Tibial artery (tissue), 4 donors: ENCODE results near the gene GABRA6.

ENCODE experiments used
- DNase-seq, 2 donors: peaks; one replicate each; pipeline ENCODE4 v3.0.0-alpha.2; 2019
- H3K27ac ChIP-seq, 2 donors: fragments of 200-600 bp; sonication (generic) in 1 of 2; 1 replicate in 1 of 2; 2 replicates in 1 of 2; pipeline ENCODE4 v1.5.1; 2018 to 2019; ENCODE audit warnings: mild to moderate bottlenecking in 1 of 2
- H3K27me3 ChIP-seq, 2 donors: fragments of 200-600 bp; sonication (generic) in 1 of 2; one replicate each; pipeline versions ENCODE4 v1.5.1 to v1.6.0; 2016 to 2019
- H3K36me3 ChIP-seq, 3 donors: fragments of 200-600 bp; sonication (generic) in 2 of 3; one replicate each; pipeline ENCODE4 v1.5.1; 2016 to 2019; ENCODE audit warnings: mild to moderate bottlenecking in 2 of 3
- H3K4me1 ChIP-seq, 4 donors: fragments of 200-600 bp; sonication (generic) in 2 of 4; 1 replicate in 3 of 4; 2 replicates in 1 of 4; pipeline ENCODE4 v1.5.1; 2016 to 2019
- H3K4me3 ChIP-seq, 2 donors: fragments of 200-600 bp; sonication (generic) in 1 of 2; 1 replicate in 1 of 2; 2 replicates in 1 of 2; pipeline ENCODE4 v1.5.1; 2018 to 2019; ENCODE audit warnings: mild to moderate bottlenecking in 2 of 2
- H3K9me3 ChIP-seq, 3 donors: fragments of 200-600 bp; sonication (generic) in 1 of 3; one replicate each; pipeline ENCODE4 v1.5.1; 2016 to 2019
- intact Hi-C: fragments of 100-400 bp; cut with DNase I; formaldehyde crosslinking; loops from one replicate; pipeline ENCODE4 v1.15.0; 2023; ENCODE audit warnings: low total_unique reads
- TF ChIP-seq, protein P1 (sequence below), 2 experiments: fragments of 200-600 bp in 1 of 2; fragments of 450-650 bp in 1 of 2; IDR thresholded peaks; one replicate each; pipeline ENCODE4 v1.5.1; 2017 to 2019; ENCODE audit warnings: antibody characterized with exemption in 2 of 2, mild to moderate bottlenecking in 1 of 2, moderate library complexity in 1 of 2

The GABRA6 gene

GRCh38 chr5:161663431-161663830 lies 22.1 kb upstream of the GABRA6 start:
- Histone ChIP-seq H3K4me1 (no peaks in the 10 kb centered on the region), H3K4me3 (no peak overlapping the region), H3K27ac (no peak overlapping the region), H3K9me3 (no peaks in the 10 kb centered on the region), H3K36me3 (no peaks in the 10 kb centered on the region), H3K27me3 (no peaks in the 10 kb centered on the region)
- no peak for DNase-seq
- TF ChIP-seq, protein P1, sequence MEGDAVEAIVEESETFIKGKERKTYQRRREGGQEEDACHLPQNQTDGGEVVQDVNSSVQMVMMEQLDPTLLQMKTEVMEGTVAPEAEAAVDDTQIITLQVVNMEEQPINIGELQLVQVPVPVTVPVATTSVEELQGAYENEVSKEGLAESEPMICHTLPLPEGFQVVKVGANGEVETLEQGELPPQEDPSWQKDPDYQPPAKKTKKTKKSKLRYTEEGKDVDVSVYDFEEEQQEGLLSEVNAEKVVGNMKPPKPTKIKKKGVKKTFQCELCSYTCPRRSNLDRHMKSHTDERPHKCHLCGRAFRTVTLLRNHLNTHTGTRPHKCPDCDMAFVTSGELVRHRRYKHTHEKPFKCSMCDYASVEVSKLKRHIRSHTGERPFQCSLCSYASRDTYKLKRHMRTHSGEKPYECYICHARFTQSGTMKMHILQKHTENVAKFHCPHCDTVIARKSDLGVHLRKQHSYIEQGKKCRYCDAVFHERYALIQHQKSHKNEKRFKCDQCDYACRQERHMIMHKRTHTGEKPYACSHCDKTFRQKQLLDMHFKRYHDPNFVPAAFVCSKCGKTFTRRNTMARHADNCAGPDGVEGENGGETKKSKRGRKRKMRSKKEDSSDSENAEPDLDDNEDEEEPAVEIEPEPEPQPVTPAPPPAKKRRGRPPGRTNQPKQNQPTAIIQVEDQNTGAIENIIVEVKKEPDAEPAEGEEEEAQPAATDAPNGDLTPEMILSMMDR (IDR thresholded peaks at IDR 0.05), result no peak
- intact Hi-C loops, result no loop called here

GRCh38 chr5:161676103-161676502 lies 9.4 kb upstream of the GABRA6 start:
- Histone ChIP-seq H3K36me3 (no peaks in the 10 kb centered on the region), H3K4me1 (no peaks in the 10 kb centered on the region), H3K4me3 (no peak overlapping the region), H3K27ac (no peak overlapping the region), H3K9me3 (no peaks in the 10 kb centered on the region), H3K27me3 (no peaks in the 10 kb centered on the region)
- intact Hi-C loops, result no loop called here
- TF ChIP-seq, protein P1 (IDR thresholded peaks at IDR 0.05), result no peak
- no peak for DNase-seq

- Histone ChIP-seq H3K36me3 (no peaks in the 10 kb centered on the region), H3K4me3 (no peak overlapping the region), H3K9me3 (no peaks in the 10 kb centered on the region), H3K27ac (no peak overlapping the region), H3K27me3 (no peaks in the 10 kb centered on the region), H3K4me1 (no peaks in the 10 kb centered on the region)
- TF ChIP-seq, protein P1 (IDR thresholded peaks at IDR 0.05), result no peak
- intact Hi-C loops, result loop anchor here (10.0 kb wide), 1 partner anchor 231 kb away; no protein-coding TSS in a partner anchor
- no peak for DNase-seq
Observed at GRCh38 chr5:161686149-161686548, 628 bp downstream of the GABRA6 start.

DNA sequence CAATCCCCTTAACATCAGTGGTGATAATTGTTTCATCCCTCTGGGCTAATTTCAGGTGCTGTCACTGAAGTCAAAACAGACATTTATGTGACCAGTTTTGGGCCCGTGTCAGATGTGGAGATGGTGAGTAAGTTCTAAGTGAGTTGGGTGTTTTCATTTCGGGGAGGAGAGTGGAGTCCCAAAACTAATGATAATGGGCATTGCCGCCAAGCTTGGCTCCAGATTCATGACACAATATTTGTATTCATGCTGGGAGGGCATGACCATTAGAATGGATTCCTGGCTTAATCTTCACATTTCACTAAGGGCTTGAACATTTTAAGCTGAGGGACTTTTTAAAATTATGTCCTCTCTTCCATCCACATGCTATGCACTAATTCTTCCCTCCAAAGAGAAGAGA lies 1.4 kb downstream of the GABRA6 start:
- intact Hi-C loops, result loop anchor here (10.0 kb wide), 1 partner anchor 232 kb away; no protein-coding TSS in a partner anchor
- no peak overlapping the region for H3K27ac ChIP-seq
- DNase-seq, result no peak
- H3K27me3 ChIP-seq, result no peaks in the 10 kb centered on the region
- no peaks in the 10 kb centered on the region for H3K36me3 ChIP-seq
- TF ChIP-seq, protein P1 (IDR thresholded peaks at IDR 0.05), result no peak
- H3K4me3 ChIP-seq, result no peak overlapping the region
- no peaks in the 10 kb centered on the region for H3K4me1 ChIP-seq
- no peaks in the 10 kb centered on the region for H3K9me3 ChIP-seq

- Histone ChIP-seq H3K27me3 (no peaks in the 10 kb centered on the region), H3K27ac (no peak overlapping the region), H3K36me3 (no peaks in the 10 kb centered on the region), H3K9me3 (no peaks in the 10 kb centered on the region), H3K4me3 (no peak overlapping the region), H3K4me1 (no peaks in the 10 kb centered on the region)
- intact Hi-C loops, result loop anchor here (10.0 kb wide), 1 partner anchor 233 kb away; no protein-coding TSS in a partner anchor
- TF ChIP-seq, protein P1 (IDR thresholded peaks at IDR 0.05), result no peak
- no peak for DNase-seq
Observed at GRCh38 chr5:161687316-161687715, 1.8 kb downstream of the GABRA6 start.

DNA sequence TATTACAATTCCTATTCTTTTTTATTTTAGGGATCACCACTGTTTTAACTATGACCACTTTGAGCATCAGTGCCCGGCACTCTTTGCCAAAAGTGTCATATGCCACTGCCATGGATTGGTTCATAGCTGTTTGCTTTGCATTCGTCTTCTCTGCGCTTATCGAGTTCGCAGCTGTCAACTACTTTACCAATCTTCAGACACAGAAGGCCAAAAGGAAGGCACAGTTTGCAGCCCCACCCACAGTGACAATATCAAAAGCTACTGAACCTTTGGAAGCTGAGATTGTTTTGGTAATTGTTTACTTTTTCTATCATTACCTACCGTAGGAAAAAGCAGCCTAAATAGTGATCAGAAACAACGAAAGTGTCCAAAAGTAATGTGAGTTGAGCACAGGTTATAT lies 6.4 kb downstream of the GABRA6 start:
- H3K9me3 ChIP-seq, result no peaks in the 10 kb centered on the region
- TF ChIP-seq, protein P1 (IDR thresholded peaks at IDR 0.05), result no peak
- H3K4me3 ChIP-seq, result no peak overlapping the region
- DNase-seq, result no peak
- H3K27me3 ChIP-seq, result no peaks in the 10 kb centered on the region
- no peak overlapping the region for H3K27ac ChIP-seq
- H3K36me3 ChIP-seq, result no peaks in the 10 kb centered on the region
- no peaks in the 10 kb centered on the region for H3K4me1 ChIP-seq
- intact Hi-C loops, result no loop called here
